GM04504 (cell line): Measurements from ENCODE around the gene PELO.
"Not testable (repeated sequence)": the region's sequence is repeated elsewhere in the genome, so short reads cannot be mapped to it uniquely, and the experiment has no call there.

Source experiments
- DNase-seq: peaks from one replicate; pipeline ENCODE4 v3.0.0-alpha.2; 2012; ENCODE audit warnings: low read depth

PELO gene, protein sequence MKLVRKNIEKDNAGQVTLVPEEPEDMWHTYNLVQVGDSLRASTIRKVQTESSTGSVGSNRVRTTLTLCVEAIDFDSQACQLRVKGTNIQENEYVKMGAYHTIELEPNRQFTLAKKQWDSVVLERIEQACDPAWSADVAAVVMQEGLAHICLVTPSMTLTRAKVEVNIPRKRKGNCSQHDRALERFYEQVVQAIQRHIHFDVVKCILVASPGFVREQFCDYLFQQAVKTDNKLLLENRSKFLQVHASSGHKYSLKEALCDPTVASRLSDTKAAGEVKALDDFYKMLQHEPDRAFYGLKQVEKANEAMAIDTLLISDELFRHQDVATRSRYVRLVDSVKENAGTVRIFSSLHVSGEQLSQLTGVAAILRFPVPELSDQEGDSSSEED

DNA sequence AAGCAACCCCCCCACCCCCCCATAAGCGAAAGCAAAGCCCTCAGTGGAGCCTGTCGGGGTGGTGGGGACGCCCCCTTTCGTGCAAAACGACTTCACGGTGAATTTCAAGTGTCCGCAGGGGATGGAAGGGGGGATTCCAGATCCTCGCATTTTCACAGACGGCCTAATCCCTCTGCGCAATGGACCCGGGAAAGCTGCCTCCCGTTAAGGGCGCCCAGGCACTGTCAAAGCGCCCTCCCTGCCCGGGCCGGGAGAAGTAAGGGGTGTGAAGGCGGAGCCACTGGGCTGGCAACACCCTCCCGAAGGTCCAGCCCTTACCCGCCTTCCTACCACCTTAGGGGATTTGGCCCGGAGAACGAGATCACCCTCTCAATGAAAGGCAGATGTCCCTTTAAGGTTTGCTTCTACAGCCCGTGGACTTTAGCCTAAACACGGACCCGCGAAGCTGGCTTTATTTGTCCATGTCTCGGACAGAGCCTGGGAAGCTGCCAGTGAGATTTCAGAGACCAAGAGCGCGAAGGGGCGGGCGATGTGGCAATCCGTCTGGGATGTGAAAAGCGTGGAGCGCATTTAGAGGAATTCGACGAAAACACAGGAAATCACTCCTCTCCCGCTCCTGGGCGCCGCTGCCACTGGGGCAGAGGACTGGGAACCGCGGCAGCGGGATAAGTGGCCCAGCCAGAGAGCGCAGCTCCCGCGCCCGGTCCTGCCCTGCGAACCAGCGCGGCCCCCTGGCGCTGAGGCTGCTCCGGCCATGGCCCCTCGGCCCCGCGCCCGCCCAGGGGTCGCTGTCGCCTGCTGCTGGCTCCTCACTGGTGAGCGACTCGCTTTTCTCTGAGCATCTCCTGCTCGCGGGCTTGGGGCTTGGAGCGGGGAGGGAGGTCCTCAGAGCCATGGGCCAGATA lies at the start of gene PELO, which contains the start of gene ITGA1:
TSS of gene PELO (plus strand) at position 317 of the 905 bp plus-strand sequence. CDS start 12,479 bp downstream, outside the sequence.
TSS of gene ITGA1 (plus strand) at position 317 of the 905 bp plus-strand sequence. CDS start at position 755, 438 bp downstream.
- peak; percentile 71 for DNase-seq

- DNase-seq, result no peak
Observed at GRCh38 chr5:52738095-52738506, 49.6 kb upstream of the PELO start.

DNA sequence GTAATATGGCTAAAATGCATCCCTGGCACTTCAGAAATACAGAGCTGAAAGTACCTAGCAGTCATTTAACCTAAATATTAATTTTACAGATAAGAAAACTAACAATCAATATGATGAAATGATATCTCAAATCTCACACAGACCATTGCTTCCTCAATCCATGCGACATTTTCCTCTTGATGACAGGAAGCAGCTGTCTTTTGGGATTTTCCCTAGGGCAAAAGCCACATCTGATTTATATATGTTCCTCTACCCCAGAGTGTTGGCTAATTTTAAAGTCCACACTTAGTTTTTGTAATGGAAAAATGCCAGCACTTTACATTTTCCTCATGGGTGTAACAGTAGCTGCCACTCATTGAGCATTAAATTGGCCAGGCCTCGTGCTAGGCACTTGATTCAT lies 47.7 kb upstream of the PELO start:
- no peak for DNase-seq

- no peak for DNase-seq
Observed at GRCh38 chr5:52743012-52743411, 44.7 kb upstream of the PELO start.

DNA sequence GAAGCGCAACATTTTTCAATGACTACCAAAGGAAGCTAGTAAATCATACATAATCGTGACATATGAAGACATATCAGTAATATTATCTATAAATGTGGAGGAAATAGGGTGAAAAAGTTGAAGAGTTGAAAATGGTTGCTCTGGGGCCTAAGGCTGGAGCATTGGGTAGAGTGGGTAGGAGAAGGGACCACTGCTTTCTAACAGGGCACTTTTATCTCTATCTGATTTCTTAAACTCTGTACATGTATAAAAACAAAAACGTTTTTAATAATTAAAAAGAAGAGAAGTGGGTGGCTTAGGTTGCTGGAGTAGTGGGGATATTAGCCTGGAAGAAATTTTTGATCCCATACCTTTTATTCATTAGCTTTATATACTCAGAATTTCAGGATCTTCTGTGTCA lies 44.2 kb upstream of the PELO start:
- DNase-seq, result no peak

DNA sequence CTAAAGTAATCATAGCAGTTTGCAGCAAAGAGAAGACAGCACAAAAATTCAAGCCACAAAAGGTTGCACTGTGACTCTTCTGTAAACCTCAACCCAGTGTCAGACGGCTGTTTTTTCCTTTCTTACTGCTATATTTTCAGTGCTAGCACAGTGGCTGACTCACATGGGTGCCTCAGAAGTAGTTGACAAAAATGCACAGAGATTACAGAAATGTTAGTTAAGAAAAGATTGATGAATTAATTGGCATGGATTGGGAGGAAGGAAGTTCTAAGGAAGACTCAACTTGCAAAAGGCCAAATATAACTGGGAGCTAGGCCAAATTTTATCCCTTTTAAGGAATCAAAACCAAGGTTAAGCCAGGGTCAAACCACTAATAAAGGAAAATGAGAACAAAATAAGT lies 43.7 kb upstream of the PELO start:
- DNase-seq, result no peak

GRCh38 chr5:52744867-52745458 lies 42.8 kb upstream of the PELO start:
- not testable (repeated sequence) for DNase-seq

DNA sequence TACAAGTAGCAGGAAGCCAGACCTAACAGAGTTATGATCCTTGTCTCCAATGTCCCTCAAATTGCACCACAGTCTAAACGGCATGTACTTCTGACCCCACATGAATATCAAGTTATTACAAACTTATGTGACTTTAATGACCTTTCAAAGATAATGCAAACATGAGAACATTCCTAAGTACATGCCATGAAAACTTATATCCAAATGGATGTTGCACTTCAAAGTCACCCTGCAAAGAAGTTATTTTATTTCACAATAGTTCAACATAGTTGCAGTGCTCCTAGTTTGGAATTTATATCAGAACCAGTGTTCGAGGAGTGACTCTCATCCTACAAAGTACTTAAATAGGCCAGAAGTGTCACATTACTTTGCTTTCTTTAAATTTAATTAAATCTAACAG lies 41.2 kb upstream of the PELO start:
- no peak for DNase-seq

DNA sequence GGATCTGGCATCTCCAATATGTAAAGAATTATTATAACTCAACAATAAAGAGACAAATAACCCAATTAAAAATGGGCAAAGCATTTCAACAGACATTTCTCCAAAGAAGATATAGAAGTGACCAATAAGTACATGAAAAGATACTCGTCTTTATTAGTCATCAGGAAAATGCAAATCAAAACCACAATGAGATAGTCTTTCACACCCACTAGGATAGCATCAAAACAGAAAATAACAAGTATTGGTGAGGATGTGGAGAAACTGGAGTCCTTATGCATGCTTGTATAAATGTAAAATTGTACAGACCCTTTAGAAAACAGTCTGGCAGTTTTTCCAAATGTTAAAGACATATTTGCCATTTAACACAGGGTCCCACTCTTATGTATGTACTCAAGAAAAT lies 39.1 kb upstream of the PELO start:
- no peak for DNase-seq

- no peak for DNase-seq
Observed at GRCh38 chr5:52749666-52750065, 38.0 kb upstream of the PELO start.

DNA sequence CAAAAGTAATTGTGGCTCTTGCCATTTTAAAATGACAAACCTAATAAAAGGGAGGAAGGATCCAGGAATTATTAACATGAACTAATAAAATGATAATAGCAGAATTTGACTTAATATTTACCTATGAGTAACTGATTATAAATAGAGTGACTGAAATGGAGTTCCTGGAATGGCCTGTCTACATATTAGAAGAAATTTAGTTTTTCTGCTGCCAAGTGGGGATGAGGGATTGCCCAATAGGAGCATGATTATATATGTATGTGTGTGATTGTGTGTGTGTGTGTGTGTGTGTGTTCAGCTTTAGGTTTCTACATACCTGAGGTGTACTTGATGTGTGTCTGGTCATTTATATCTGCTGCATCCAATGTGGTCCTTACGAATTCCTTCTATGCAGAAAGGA lies 36.6 kb upstream of the PELO start:
- no peak for DNase-seq

DNA sequence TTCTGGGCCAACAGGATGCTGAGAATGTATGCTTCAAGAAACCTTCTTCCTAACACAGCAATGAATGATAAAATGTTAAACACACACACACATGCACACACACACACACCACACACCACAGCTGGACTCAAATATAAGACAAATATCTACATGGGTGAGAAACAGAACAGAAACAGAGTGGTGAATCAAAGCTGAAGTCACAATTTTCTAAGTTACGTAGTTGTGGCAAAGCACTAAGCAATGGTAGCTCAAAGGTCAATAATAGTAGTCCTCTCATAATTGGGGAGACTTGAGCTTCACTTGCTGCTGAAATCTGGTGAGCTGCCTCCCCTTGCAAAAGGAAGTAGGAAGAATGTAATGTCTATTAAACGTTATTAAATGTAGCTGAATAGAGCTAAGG lies 33.7 kb upstream of the PELO start:
- no peak for DNase-seq

DNA sequence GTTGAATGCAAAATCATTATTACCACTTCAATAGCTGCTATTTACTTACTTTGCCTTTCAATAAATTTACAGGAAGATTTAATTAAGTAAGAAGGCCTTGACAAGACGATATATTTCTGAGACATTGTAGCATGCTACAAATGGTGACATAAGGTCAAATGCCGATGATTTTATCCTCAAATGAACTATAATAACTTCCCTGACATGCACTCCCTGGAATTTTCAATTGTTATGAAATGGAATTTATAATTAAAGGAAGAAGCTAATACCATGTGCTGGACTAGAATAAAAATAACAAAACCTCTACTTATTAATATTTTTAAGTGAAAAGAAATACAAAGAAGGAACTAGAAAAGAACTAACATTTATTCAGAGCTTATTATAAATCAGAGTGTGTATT lies 30.2 kb upstream of the PELO start:
- DNase-seq, result no peak

DNA sequence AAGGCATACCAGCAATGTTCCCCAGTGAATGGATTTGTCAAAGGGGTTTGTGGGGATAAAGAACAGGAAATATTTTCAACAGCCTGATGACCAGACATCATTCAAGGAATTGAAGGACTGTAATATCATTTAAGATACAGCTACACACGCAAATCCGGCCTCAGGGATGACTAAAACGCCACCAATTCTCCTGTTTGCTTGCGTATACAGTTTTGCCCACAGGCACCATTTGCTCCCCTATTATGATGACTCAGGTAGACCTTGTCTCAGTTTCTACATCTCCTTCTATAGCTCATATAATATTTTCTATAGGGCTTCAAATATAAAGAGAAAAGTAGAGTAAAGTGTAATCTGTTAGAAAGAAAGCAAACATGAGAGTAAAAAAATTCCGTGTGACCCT lies 29.7 kb upstream of the PELO start:
- DNase-seq, result no peak

DNA sequence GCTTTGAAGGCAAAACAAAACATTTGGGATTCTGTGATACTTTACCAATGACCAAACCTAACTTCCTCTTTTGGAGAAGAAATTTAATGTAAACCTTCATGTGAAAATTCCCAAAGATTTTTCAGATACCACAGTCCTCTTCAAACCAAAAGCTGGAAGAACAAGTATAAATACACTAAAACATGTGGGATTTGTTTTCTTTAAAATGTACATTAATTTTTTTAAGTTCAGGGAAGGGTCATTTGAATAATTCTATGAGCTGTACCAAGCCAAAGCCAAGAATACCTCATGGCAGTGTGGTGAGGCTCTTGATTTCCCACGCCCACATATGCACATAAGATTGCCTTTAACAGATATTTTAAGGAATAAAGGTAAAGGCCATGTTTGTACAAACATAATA lies 28.4 kb upstream of the PELO start:
- no peak for DNase-seq

DNA sequence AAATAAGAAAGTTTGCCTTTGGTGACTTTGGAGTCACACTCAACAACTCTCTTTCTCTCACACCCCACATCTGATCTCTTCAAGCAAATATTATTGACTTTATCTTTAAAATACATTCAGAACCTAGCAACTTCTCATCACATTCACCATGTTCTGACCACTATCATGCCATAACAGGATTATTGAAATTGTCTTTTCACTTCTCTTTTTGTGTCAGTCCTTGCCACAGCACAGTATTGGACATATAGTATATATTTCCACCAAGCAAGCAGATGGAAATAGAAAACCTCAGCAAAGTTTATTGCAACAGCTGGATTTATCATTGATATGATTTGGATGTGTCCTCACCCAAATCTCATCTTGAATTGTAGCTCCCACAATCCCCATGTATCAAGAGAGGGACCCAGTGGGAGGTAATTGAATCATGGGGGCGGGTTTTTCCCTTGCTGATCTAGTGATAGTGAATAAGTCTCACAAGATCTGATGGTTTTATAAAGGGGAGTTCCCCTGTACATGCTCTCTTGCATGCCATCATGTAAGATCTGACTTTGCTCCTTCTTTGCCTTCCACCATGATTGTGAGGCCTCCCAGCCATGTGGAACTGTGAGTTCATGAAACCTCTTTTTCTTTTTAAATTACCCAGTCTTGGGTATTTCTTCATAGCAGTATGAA lies 26.9 kb upstream of the PELO start:
- DNase-seq, result no peak

- DNase-seq, result no peak
Observed at GRCh38 chr5:52767217-52767743, 20.4 kb upstream of the PELO start.

DNA sequence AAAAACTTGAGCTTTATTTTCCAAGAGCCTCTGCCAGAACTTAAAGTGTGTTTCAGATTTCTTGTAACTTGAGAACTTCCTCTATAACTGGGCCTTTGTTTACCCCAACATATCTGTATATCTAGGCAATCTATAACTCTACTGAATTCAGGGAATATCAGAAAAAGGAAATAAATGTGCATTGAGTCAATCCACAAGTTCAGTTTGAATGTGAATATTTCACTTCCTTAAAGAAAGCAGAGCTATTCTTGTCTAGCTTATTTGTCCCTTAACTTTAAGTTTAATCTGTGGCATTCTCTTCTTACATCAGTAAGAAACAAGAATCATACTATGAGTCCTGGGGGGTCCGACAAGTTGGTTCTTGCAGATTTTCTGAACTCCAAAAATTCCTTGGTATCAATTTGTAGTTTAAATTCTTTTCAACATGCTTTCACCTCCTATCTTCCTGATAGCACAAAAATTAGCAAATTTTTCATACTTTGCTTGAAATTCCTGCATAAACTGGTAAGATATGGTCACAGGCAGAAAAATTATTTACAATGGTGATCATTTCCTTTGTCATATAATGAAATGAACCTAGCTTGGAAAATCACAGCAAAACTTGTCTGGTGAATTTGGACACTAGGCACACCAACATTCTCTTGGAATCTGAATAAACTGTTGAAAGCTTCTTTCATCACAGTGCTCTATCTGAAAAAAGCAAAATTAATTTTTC lies 19.8 kb upstream of the PELO start:
- DNase-seq, result no peak

DNA sequence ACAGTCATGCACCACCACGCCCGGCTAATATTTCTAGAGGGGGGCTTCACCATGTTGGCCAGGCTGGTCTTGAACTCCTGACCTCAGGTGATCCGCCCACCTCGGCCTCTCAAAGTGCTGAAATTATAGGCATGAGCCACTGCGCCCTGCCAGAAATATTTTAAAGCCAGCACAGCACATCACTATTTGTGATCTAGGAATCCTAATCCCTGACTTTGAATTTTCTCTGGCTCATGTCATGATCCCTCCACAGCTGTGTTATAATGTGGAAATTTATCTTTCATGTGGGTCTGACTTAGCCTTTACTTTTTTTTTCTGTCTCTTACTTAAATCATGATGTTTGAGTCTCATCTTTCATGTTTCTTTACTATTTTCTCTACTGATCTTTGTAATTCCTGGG lies 18.7 kb upstream of the PELO start:
- no peak for DNase-seq

DNA sequence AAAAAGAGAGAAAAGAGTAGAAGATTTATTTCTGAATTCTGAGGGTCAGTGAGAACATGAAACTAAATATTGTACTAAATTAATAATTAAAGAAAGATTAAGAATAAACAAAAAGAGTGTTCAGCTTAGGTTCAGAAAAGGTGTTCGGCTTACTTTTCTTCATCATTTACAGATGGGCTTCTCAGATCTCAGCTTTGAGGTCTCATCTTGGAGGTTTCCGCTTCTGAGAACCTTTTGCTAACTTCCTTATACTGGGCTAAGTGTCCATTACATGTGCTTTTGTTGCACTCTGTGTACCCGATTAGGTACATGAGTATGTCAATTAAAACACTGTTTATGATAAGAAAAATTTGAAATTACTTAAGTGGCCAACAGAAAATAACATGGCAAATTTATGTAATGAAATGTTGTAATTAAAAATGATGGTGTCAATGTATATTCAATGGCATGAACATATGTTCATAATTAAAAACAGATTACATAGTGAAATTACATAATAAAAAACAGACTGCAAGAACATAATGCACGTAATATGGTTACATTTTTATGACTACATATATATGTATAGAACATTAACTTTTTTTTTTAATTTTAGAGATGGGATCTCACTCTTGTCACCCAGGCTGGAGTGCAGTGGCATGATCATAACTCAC lies 17.3 kb upstream of the PELO start:
- DNase-seq, result no peak
